OCI-LY3 (cell line): Measurements from ENCODE around the gene EML3.
"Not testable (repeated sequence)": the region's sequence is repeated elsewhere in the genome, so short reads cannot be mapped to it uniquely, and the experiment has no call there.

Experiments used
- H2AFZ ChIP-seq: fragments of 200-600, 300-600 bp; shearing (Covaris generic); 2 replicates; pipeline ENCODE4 v1.6.0; 2014; ENCODE audit warnings: antibody characterized with exemption, low read depth, low read length
- H3K27ac ChIP-seq: fragments of 200-600, 300-600 bp; sonication (generic); 2 replicates; pipeline ENCODE4 v1.5.1; 2014; ENCODE audit warnings: mild to moderate bottlenecking, low read length, moderate library complexity, mixed read lengths
- H3K27me3 ChIP-seq: fragments of 200-600, 300-600 bp; sonication (generic); 2 replicates; pipeline ENCODE4 v1.6.1; 2014; ENCODE audit warnings: low read depth, low read length, mixed read lengths
- H3K36me3 ChIP-seq: fragments of 200-600, 300-600 bp; sonication (generic); replicated peaks from 2 replicates; pipeline ENCODE3; 2014; ENCODE audit warnings: low read depth, low read length, mixed read lengths
- H3K4me1 ChIP-seq: fragments of 300-600, 200-600 bp; sonication (generic); 2 replicates; pipeline ENCODE4 v1.6.1; 2014; ENCODE audit warnings: low read length, mixed read lengths
- H3K4me2 ChIP-seq: fragments of 200-600, 300-600 bp; sonication (generic); 2 replicates; pipeline ENCODE4 v1.6.1; 2014; ENCODE audit warnings: low read length, mixed read lengths
- H3K4me3 ChIP-seq: fragments of 300-600, 200-600 bp; sonication (generic); 2 replicates; pipeline ENCODE4 v1.5.1; 2014; ENCODE audit warnings: antibody characterized with exemption, mild to moderate bottlenecking, low read length, moderate library complexity
- H3K79me2 ChIP-seq: fragments of 300-600, 200-600 bp; shearing (Covaris generic); 2 replicates; pipeline ENCODE4 v1.6.1; 2014; ENCODE audit warnings: mild to moderate bottlenecking, low read length, mixed read lengths
- H3K9ac ChIP-seq: fragments of 300-600, 200-600 bp; shearing (Covaris generic); 2 replicates; pipeline ENCODE4 v1.6.0; 2014; ENCODE audit warnings: mild to moderate bottlenecking, low read length, moderate library complexity
- H3K9me3 ChIP-seq: fragments of 200-600, 300-600 bp; shearing (Covaris generic); 2 replicates; pipeline ENCODE4 v1.6.1; 2014; ENCODE audit warnings: low read length, mixed read lengths; ENCODE audit not compliant: insufficient read depth
- H4K20me1 ChIP-seq: fragments of 200-600, 300-600 bp; sonication (generic); 2 replicates; pipeline ENCODE4 v1.6.1; 2016; ENCODE audit warnings: low read length, mixed read lengths; ENCODE audit not compliant: insufficient read depth
- EZH2phosphoT487 ChIP-seq: fragments of 200-600 bp; shearing (Covaris generic); IDR thresholded peaks from 2 replicates; pipeline ENCODE4 v1.6.1; 2018; ENCODE audit warnings: antibody characterized with exemption, mixed run types, low read depth
- TF ChIP-seq, protein P1 (sequence below): fragments of 200-600, 300-600 bp; sonication (generic); IDR thresholded peaks from 2 replicates; pipeline ENCODE4 v1.5.1; 2014; ENCODE audit warnings: antibody characterized with exemption, low read length, low read depth

EML3 gene

DNA sequence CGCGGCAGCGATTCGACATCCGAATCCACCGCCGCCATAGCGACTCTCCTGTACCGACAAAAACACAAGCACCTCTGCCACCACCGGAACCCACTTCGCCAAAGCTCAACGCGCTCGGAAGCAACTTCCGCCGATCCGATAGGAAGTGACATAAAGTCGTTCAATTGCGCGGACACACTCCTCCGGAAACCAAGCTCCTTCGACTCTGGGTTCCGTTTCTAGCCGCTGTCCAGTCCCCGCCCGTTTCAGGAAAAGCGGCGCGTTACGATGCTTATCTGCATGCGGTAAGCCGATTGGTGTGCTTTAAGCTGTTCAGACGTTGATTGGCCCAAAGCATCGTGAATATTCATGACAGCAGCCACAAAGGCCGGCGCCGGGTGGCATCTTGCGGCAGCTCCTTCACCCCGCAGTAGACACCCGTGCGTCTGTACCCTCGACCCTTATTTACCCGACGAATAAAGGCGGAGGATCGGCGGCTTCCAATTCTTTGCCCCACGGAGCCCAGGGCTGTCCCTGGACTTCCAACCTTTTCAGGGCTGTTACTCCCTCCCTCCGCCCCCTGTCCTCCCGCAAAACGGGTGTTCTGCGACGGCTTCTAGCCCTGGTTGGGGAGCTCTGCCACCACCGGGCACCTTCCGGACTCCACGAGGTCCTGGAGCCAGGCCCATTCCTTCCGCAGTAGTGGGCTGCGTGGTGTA, 21.0 kb downstream of the EML3 start, which contains the start of gene TUT1:
Gene TUT1 (minus strand): TSS at position 76 of the 698 bp plus-strand sequence. CDS start 38 bp downstream, at position 38.
- H2AFZ ChIP-seq: no peak within 1 kb of the TSS; the same call in 1 of the 2 replicates

DNA sequence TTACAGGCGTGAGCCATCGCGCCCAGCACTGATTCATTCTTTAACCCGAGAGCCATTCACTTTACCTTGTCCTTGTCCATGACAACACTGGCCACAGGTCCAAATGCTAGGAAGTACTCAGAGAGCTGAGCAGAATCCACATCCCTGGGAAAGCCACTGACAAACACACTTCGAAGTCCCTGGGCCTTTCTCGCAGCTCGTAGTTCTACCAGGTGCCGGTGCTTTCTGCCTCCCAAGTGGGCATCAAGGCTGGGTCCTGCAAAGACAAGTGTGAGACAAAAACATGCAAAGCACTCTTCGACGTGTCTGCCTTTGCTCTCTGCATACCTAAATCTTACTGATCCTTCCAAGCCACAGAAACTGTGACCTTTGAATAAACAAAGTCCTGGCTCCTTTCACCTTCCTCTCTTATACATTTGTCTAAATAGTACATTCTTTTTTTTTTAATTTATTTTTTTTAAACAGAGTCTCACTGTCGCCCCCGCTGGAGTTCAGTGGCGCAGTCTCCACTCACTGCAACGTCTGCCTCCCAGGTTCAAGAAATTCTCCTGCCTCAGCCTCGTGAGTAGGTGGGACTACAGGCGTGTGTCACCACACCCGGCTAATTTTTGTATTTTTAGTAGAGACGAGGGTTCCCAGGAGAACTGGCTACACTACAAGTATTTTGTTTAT, 23.5 kb downstream of the EML3 start:
- H3K79me2 ChIP-seq: peaks cover 43% of the 10 kb centered on the region
- peaks cover 31% of the 10 kb centered on the region for H3K36me3 ChIP-seq
- H3K27ac ChIP-seq: no peak overlapping the region
- no peaks in the 10 kb centered on the region for H3K27me3 ChIP-seq
- TF ChIP-seq, protein P1, sequence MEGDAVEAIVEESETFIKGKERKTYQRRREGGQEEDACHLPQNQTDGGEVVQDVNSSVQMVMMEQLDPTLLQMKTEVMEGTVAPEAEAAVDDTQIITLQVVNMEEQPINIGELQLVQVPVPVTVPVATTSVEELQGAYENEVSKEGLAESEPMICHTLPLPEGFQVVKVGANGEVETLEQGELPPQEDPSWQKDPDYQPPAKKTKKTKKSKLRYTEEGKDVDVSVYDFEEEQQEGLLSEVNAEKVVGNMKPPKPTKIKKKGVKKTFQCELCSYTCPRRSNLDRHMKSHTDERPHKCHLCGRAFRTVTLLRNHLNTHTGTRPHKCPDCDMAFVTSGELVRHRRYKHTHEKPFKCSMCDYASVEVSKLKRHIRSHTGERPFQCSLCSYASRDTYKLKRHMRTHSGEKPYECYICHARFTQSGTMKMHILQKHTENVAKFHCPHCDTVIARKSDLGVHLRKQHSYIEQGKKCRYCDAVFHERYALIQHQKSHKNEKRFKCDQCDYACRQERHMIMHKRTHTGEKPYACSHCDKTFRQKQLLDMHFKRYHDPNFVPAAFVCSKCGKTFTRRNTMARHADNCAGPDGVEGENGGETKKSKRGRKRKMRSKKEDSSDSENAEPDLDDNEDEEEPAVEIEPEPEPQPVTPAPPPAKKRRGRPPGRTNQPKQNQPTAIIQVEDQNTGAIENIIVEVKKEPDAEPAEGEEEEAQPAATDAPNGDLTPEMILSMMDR: peak; percentile 34; the same call in 1 of the 2 replicates
- no peak for TF ChIP-seq EZH2phosphoT487
- H3K4me1 ChIP-seq: peaks cover 23% of the 10 kb centered on the region
- no peaks in the 10 kb centered on the region for H3K9me3 ChIP-seq
- no peak overlapping the region for H2AFZ ChIP-seq
- no peak overlapping the region for H3K9ac ChIP-seq
- H3K4me2 ChIP-seq: no peak overlapping the region
- no peak overlapping the region for H3K4me3 ChIP-seq
- H4K20me1 ChIP-seq: no peaks in the 10 kb centered on the region

More for the DNA sequence above, 21.0 kb downstream of the EML3 start, which contains the start of gene TUT1:
- Histone ChIP-seq H3K9me3 (no peaks in the 10 kb centered on the region), H3K27ac (peak within 1 kb of the TSS; percentile 78), H3K9ac (peak within 1 kb of the TSS; percentile 87), H3K4me3 (peak within 1 kb of the TSS; percentile 88), H3K4me1 (peaks cover 23% of the 10 kb centered on the region), H3K79me2 (peaks cover 37% of the 10 kb centered on the region), H3K27me3 (no peaks in the 10 kb centered on the region), H3K4me2 (peak within 1 kb of the TSS; percentile 92), H4K20me1 (no peaks in the 10 kb centered on the region), H3K36me3 (peaks cover 47% of the 10 kb centered on the region)
- TF ChIP-seq, protein P1: no peak; the same call in 1 of the 2 replicates
- no peak for TF ChIP-seq EZH2phosphoT487

GRCh38 chr11:62585356-62585755, 27.2 kb downstream of the EML3 start:
- not testable (repeated sequence) for H3K4me1 ChIP-seq, H3K27ac ChIP-seq, H3K9ac ChIP-seq, H3K4me3 ChIP-seq, H4K20me1 ChIP-seq, H3K27me3 ChIP-seq, H3K9me3 ChIP-seq, H2AFZ ChIP-seq, H3K4me2 ChIP-seq
- peaks cover 33% of the 10 kb centered on the region for H3K79me2 ChIP-seq
- H3K36me3 ChIP-seq: peaks cover 44% of the 10 kb centered on the region

- Histone ChIP-seq H3K36me3 (peaks cover 52% of the 10 kb centered on the region), H3K79me2 (peaks cover 12% of the 10 kb centered on the region; the same call in 1 of the 2 replicates)
- not testable (repeated sequence) for H3K4me2 ChIP-seq, H3K9ac ChIP-seq, H3K4me1 ChIP-seq, H2AFZ ChIP-seq, H3K27me3 ChIP-seq, H3K27ac ChIP-seq, H3K4me3 ChIP-seq, H4K20me1 ChIP-seq, H3K9me3 ChIP-seq
These were observed 30.8 kb downstream of the EML3 start for GRCh38 chr11:62581735-62582134.
